HG03139 (cell line): Measurements from ENCODE around the gene ITFG2.

Source experiments
- ATAC-seq: cut with Tn5 transposase; IDR thresholded peaks from one replicate; pipeline ENCODE4 v1.9.1; 2021; ENCODE audit not compliant: unreplicated experiment

The ITFG2 gene

DNA sequence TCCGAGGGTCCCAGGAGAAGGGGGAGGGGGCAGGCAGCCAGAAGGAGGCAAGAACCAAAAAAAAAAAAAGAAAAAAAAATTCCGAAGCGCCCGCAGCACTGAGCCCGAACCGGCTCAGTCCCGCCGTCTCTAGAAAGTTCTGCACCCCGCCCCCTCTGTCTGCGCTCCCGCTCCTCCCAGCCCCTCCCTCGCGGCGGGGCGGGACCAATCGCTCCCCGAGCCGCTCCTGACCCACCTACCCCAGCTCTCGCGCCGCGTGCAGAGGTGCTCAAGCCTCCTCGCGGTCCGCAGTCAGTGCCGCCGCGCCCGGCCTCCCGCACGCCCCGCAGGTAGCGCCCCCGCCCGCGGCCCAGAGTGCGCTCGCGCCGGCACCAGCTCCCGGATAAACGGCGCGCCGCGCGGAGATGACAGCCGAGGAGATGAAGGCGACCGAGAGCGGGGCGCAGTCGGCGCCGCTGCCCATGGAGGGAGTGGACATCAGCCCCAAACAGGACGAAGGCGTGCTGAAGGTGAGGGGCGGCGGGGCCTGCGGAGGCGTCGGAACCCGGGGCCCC is 17.7 kb upstream of the ITFG2 start, which contains the start of gene FKBP4:
FKBP4 (plus strand) TSS at position 235 of the 554 bp plus-strand sequence; CDS start at position 405, 170 bp downstream.
- ATAC-seq, result peak; percentile 72

DNA sequence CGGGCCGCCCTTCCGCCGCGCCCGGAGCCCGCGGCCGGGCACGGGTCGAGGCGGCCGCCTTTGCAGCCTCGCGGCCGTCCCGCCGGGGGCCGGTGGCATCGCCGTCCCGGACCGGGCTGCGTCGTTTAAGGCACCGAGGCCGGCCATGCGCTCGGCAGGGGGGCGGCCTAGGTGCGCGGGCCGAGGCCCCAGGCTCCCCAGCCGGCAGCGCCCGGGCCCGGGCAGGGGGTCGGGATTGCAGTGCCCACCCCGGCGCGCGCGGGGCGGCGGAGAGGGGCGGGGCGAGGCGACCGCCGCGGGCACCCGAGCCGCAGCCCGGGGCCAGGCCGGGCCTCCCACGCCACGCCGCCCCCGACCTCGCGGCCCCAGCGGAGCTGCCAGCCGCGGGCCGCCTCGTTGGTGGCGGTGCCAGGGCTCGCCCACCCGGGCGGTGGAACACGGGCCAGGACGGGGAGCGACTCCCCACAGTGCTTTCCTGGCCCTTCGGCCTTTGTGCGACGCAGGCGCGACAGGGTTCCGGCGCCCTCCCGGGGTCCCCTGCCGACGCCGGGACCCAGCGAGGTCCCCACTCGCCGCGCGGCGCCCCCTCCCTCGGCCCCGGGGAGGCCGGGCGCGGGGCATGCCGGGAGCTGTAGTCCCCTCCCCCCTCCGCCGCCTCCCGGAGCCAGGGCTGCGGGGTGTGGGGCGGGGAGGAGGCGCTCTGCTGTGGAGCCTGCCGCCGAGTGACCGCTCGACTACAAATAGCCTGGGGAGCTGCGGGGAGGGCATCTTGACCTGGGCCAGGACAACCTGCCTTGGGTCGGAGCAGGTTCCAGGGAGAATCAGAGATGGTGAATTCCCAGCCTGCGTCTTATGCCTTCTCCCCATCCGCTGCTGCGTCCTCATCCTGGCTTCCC is 16.9 kb upstream of the ITFG2 start:
- ATAC-seq, result peak; percentile 47

DNA sequence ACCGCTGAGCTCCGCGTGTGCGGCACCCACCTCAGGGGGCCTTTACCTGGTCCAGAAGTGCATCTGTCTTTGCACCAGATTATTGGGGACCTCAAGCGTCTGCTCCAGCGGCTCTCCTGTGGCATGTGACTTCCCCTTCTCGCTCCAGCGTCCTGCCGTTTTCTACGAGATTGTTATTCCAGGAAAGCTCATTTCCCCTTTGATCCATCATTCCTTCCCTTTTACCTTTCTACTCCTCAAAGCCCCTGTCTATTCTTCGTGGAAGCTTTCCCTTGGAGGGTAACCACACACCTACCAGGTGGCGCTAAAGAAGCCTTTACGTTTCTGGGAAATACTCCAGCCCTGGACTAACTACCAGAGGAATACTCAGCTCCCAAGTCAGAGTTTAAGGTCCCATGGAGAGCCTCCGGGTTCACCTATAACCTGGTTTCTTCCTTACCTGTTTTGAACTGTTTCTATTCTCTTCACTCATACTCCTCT is 16.2 kb upstream of the ITFG2 start:
- ATAC-seq, result no peak

- no peak for ATAC-seq
Measured at GRCh38 chr12:2797721-2798418, 14.6 kb upstream of the ITFG2 start.

DNA sequence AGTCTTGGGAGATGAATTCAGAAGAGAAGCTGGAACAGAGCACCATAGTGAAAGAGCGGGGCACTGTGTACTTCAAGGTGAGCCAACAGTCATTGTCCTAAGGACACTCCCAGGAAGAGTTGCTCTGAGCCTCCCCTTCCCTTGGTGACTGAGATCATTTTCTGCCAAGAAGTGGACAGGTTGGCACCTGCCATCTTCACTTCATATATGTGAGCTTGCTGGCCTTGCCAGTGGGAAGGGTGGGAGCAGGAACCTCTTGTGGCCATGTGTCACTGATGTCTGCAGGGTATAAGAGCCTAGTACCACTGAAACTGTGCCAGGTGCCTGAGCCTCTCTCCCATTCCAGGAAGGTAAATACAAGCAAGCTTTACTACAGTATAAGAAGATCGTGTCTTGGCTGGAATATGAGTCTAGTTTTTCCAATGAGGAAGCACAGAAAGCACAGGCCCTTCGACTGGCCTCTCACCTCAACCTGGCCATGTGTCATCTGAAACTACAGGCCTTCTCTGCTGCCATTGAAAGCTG is 12.4 kb upstream of the ITFG2 start:
- no peak for ATAC-seq

DNA sequence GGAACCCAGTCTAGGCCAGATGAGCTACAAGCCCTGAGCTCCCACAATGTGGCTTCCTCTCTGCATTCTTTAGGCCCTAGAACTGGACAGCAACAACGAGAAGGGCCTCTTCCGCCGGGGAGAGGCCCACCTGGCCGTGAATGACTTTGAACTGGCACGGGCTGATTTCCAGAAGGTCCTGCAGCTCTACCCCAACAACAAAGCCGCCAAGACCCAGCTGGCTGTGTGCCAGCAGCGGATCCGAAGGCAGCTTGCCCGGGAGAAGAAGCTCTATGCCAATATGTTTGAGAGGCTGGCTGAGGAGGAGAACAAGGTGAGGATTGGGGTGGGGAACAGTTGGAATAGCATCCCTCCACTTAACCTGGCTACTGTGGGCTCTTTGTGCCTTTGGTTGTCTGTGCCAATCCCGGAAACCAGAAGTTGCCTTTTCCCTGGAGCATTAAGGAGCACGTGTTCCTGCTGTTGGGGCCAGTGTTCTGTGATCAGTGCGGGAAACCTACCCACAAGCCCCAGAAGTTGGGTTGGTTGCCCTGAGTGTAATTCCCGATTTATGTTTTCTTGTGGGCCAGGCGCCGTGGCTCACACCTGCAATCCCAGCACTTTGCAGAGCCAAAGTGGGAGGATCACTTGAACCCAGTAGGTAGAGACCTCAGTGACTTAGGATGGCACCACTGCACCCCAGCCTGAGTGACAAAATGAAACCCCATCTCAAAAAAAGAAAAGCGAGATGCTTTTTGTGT is 11.3 kb upstream of the ITFG2 start:
- no peak for ATAC-seq

GRCh38 chr12:2803635-2804392 is 8.7 kb upstream of the ITFG2 start:
- ATAC-seq, result no peak

- no peak for ATAC-seq
Measured at GRCh38 chr12:2804393-2805142, 7.9 kb upstream of the ITFG2 start.

GRCh38 chr12:2805143-2805520 is 7.3 kb upstream of the ITFG2 start:
- ATAC-seq, result no peak

- ATAC-seq, result no peak
Measured at GRCh38 chr12:2806700-2807099, 5.8 kb upstream of the ITFG2 start.

DNA sequence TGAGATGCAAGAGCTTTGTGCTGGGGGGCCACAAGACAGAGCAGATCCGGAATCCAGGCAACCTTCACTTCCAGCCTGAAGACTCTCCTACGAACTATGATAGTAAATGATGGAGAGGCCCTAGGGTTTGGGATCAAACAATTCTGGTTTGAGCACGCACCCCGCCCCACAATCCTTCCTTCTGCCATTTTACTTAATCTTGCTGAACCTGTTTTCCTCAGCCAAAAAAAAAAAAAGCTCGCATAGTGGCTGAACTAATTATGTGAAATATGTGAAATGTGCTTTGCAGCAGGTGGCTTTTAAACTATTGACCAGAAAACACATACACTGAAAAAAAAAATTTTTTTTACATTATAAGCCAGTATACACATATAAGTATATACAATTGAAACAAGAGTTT is 667 bp upstream of the ITFG2 start:
- ATAC-seq, result no peak

DNA sequence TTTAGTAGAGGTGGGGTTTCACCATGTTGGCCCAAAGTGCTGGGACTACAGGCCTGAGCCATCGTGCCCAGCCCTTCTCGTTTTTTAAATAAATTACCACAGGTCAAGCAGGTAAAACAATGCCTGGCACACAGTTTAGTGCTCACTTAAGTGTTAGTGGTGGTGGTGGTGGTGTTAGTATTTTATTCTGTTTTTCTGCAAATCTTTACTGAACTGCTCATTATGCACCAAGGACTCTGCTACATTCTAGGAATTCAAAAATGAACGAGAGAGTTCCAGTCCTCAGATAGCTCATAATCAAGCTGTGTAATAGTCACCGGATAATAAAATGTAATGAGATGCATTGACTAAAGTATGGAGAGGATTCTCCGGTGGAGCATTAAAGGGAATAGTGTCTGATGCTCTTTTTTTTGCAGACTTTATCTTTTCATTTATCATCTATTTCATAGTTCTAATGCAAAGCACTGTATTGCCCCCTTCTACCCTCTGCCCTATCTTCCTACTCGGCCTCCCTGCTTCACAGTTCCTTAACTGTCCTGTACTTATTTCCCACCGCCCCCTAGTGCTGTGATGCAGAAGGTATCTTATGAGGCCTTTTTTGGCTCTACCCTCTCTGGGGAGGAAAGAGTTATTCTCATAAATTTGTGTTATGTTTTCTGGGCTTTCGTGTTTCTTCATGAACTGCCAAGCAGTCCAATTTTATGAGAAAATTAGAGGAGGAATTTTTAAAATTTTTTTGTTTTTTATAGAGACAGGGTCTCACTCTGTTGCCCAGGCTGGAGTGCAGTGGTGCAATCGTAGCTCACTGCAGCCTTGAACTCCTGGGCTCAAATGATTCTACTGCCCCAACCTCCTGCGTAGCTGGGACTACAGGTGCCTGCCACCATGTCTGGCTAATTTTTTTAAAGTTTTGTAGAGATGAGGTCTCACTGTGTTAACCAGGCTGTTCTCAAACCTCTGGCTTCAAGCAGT is 1.0 kb downstream of the ITFG2 start:
- ATAC-seq, result no peak

GRCh38 chr12:2819810-2820209 is 7.3 kb downstream of the ITFG2 start:
- no peak for ATAC-seq

GRCh38 chr12:2820432-2820831 is 8.0 kb downstream of the ITFG2 start:
- ATAC-seq, result no peak

DNA sequence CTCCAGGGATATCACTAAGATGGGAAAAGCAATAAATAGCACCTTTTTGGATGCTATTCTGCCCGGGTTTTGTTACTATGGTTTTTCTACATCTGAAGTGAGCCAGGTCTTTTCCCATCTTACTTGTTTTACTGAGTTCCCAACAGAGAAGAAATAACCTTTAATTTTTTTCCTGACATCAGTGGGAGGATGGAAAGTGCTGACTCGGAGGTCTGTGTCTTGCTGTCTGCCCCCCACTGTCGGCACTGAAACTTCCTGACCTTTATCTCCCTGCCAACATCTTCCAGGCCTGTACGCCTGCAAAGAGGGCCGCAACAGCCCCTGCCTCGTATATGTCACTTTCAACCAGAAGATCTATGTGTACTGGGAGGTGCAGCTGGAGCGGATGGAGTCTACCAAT is 11.0 kb downstream of the ITFG2 start:
- no peak for ATAC-seq

GRCh38 chr12:2824541-2824940 is 12.1 kb downstream of the ITFG2 start:
- ATAC-seq, result no peak

- no peak for ATAC-seq
Measured at GRCh38 chr12:2825132-2825531, 12.7 kb downstream of the ITFG2 start.

- ATAC-seq, result no peak
Measured at GRCh38 chr12:2826036-2826435, 13.6 kb downstream of the ITFG2 start.
